Panc1 (cell line): Measurements from ENCODE around the gene TMEM154. TPM values are rescaled to one million over a fixed set of nuclear protein-coding genes. Genes with fewer than 3 reads are reported as not detected.

Experiments
- ATAC-seq: fragments of 200-7000 bp; cut with Tn5 transposase; 2 replicates; pipeline ENCODE4 v1.9.1; 2020; ENCODE audit warnings: mild to moderate bottlenecking, moderate library complexity
- BruUV-seq: library from RNA; stranded (reverse); fragments of 400-500 nt; replicated peaks from 2 replicates; lab custom pipeline; 2021; lab: Mats Ljungman, UMichigan
- CTCF ChIA-PET: fragments of 300-600 bp; sonication (Branson Sonifier 250); formaldehyde crosslinking; loops from one replicate; lab custom pipeline; 2022; ENCODE audit warnings: antibody characterized with exemption; lab: Charles Lee
- POLR2A ChIA-PET: fragments of 300-600 bp; sonication (Branson Sonifier 250); formaldehyde crosslinking; loops from one replicate; lab custom pipeline; 2022; ENCODE audit warnings: antibody characterized with exemption; lab: Charles Lee
- DNase-seq: peaks from one replicate; pipeline ENCODE4 v3.0.0-alpha.2; 2010; ENCODE audit warnings: low read depth, low spot score
- H3K27ac ChIP-seq: 2 replicates; pipeline ENCODE4 v1.5.1; 2011; ENCODE audit warnings: mild to moderate bottlenecking, low read length, inconsistent platforms
- H3K27me3 ChIP-seq: fragments of 200-500 bp; sonication (Bioruptor generic); 2 replicates; pipeline ENCODE4 v1.6.0; 2014; ENCODE audit warnings: low read length, inconsistent platforms; ENCODE audit not compliant: control insufficient read depth, insufficient read depth
- H3K36me3 ChIP-seq: fragments of 200-500 bp; sonication (Bioruptor generic); 2 replicates; pipeline ENCODE4 v1.5.1; 2014; ENCODE audit warnings: inconsistent platforms, mild to moderate bottlenecking, low read length, moderate library complexity; ENCODE audit not compliant: control insufficient read depth, insufficient read depth
- H3K4me1 ChIP-seq: 2 replicates; pipeline ENCODE4 v1.5.1; 2011; ENCODE audit warnings: inconsistent platforms, mild to moderate bottlenecking, low read length, moderate library complexity; ENCODE audit not compliant: control insufficient read depth, insufficient read depth
- H3K4me3 ChIP-seq, 2 experiments: 2 replicates each; pipeline ENCODE4 v1.5.1; 2011 to 2012; ENCODE audit warnings: low read depth in 2 of 2, low read length in 2 of 2, mild to moderate bottlenecking in 2 of 2, inconsistent platforms in 1 of 2, moderate library complexity in 1 of 2
- H3K9me3 ChIP-seq: fragments of 200-500 bp; sonication (Bioruptor generic); 2 replicates; pipeline ENCODE4 v1.5.1; 2014; ENCODE audit warnings: low read depth, mild to moderate bottlenecking, inconsistent platforms, low read length, moderate library complexity; ENCODE audit not compliant: control insufficient read depth, insufficient read depth
- POLR2AphosphoS5 ChIP-seq: IDR thresholded peaks from 2 replicates; pipeline ENCODE4 v1.6.1; 2012; ENCODE audit warnings: mild to moderate bottlenecking, low read depth, low read length, moderate library complexity
- SIN3A ChIP-seq: IDR thresholded peaks from 2 replicates; pipeline ENCODE4 v1.6.1; 2012; ENCODE audit warnings: low read depth, mild to moderate bottlenecking, low read length, moderate library complexity, borderline replicate concordance; ENCODE audit not compliant: insufficient read depth
- TCF7L2 ChIP-seq: IDR thresholded peaks from 2 replicates; pipeline ENCODE4 v1.6.1; 2011; ENCODE audit warnings: mild to moderate bottlenecking, low read depth, low read length, inconsistent platforms
- in situ Hi-C: cut with HindIII; loops from 2 replicates; pipeline ENCODE4 v1.10.0; 2016; ENCODE audit warnings: low sequenced_read_pairs, low pct_unique_long_range_greater_than_20kb
- intact Hi-C: fragments of 100-400 bp; cut with micrococcal nuclease; formaldehyde crosslinking; loops from one replicate; pipeline ENCODE4 v1.10.0; 2022; ENCODE audit not compliant: unreplicated experiment
- total RNA-seq: library from RNA; stranded (reverse); gene quantifications from one replicate; pipeline ENCODE4 v1.2.1, GENCODE V29; 2021; ENCODE audit not compliant: unreplicated experiment
- TF ChIP-seq, protein P1 (sequence below): fragments of 450-650 bp; IDR thresholded peaks from 2 replicates; pipeline ENCODE4 v1.5.1; 2017; ENCODE audit warnings: mild to moderate bottlenecking
- TF ChIP-seq, protein P2 (sequence below), 2 experiments: IDR thresholded peaks; 2 replicates each; pipeline ENCODE4 v1.6.1; 2011 to 2012; ENCODE audit warnings: low read depth in 2 of 2, control low read depth in 1 of 2, low read length in 1 of 2, mild to moderate bottlenecking in 1 of 2, moderate library complexity in 1 of 2; ENCODE audit not compliant: insufficient read depth in 1 of 2

The TMEM154 gene
- total RNA-seq, 1 experiment from 2014 or later: 0.15 TPM

DNA sequence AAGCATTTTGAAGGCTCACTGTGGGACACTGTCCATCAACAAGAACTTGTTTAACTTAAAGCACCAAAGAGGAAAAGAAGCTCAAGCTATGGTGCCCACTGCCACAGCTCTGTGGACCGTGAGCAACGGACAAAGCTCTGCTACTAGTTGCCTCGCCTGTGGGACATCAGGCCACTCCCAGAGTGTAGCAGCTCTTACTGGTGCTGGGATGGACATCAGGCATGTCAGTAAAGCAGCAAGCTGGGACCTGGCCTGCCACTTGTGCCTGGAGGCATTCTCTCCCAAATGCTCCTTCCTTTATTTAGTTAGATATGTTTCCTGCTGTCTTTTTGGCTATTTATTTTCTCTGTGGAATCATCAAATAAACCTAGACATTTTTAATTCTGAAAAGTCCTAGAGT is 46.7 kb downstream of the TMEM154 start:
- Histone ChIP-seq H3K27ac (no peak overlapping the region), H3K36me3 (no peaks in the 10 kb centered on the region), H3K27me3 (no peaks in the 10 kb centered on the region), H3K4me1 (no peaks in the 10 kb centered on the region), H3K9me3 (no peaks in the 10 kb centered on the region), H3K4me3 (no peak overlapping the region)
- POLR2A ChIA-PET: no interaction called here
- no TSS peak for BruUV-seq
- CTCF ChIA-PET: interaction anchor here (0.6 to 0.7 kb wide), 3 partner anchors 25 to 275 kb away, joined by 3 to 5 read pairs (median 3); no protein-coding TSS in a partner anchor
- intact Hi-C loops: no loop called here
- ATAC-seq (no peak), DNase-seq (no peak)
- TF ChIP-seq, protein P1, sequence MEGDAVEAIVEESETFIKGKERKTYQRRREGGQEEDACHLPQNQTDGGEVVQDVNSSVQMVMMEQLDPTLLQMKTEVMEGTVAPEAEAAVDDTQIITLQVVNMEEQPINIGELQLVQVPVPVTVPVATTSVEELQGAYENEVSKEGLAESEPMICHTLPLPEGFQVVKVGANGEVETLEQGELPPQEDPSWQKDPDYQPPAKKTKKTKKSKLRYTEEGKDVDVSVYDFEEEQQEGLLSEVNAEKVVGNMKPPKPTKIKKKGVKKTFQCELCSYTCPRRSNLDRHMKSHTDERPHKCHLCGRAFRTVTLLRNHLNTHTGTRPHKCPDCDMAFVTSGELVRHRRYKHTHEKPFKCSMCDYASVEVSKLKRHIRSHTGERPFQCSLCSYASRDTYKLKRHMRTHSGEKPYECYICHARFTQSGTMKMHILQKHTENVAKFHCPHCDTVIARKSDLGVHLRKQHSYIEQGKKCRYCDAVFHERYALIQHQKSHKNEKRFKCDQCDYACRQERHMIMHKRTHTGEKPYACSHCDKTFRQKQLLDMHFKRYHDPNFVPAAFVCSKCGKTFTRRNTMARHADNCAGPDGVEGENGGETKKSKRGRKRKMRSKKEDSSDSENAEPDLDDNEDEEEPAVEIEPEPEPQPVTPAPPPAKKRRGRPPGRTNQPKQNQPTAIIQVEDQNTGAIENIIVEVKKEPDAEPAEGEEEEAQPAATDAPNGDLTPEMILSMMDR: no peak
- TF ChIP-seq, protein P2, sequence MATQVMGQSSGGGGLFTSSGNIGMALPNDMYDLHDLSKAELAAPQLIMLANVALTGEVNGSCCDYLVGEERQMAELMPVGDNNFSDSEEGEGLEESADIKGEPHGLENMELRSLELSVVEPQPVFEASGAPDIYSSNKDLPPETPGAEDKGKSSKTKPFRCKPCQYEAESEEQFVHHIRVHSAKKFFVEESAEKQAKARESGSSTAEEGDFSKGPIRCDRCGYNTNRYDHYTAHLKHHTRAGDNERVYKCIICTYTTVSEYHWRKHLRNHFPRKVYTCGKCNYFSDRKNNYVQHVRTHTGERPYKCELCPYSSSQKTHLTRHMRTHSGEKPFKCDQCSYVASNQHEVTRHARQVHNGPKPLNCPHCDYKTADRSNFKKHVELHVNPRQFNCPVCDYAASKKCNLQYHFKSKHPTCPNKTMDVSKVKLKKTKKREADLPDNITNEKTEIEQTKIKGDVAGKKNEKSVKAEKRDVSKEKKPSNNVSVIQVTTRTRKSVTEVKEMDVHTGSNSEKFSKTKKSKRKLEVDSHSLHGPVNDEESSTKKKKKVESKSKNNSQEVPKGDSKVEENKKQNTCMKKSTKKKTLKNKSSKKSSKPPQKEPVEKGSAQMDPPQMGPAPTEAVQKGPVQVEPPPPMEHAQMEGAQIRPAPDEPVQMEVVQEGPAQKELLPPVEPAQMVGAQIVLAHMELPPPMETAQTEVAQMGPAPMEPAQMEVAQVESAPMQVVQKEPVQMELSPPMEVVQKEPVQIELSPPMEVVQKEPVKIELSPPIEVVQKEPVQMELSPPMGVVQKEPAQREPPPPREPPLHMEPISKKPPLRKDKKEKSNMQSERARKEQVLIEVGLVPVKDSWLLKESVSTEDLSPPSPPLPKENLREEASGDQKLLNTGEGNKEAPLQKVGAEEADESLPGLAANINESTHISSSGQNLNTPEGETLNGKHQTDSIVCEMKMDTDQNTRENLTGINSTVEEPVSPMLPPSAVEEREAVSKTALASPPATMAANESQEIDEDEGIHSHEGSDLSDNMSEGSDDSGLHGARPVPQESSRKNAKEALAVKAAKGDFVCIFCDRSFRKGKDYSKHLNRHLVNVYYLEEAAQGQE (IDR thresholded peaks at IDR 0.05; ENCODE audit: insufficient read depth in 1 of 2, low read depth in 2 of 2, low read length in 1 of 2): no peak
- TF ChIP-seq TCF7L2 (no peak), SIN3A (no peak), POLR2AphosphoS5 (no peak)
- in situ Hi-C loops: no loop called here

DNA sequence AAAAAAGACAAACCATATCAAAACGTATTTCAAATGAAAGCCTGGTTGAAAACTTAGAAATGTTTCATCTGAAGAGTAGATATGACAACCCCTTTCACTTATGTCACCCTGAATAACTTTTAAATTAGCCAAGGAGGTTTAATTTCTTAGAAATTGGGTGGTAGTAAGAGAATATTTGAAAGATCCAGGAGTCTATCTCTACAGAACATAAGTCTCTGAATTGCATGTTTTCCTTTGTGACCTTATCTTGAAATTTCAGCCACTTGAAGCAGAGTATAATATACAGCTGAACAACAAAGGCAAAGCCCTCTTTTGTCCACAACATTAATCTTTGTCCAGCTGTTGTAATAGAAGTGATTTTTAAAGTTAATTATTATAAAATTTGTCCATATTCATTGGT is 49.5 kb downstream of the TMEM154 start:
- ATAC-seq (no peak), DNase-seq (no peak)
- in situ Hi-C loops: no loop called here
- Histone ChIP-seq H3K36me3 (no peaks in the 10 kb centered on the region), H3K9me3 (no peaks in the 10 kb centered on the region), H3K4me3 (no peak overlapping the region), H3K27ac (no peak overlapping the region), H3K27me3 (no peaks in the 10 kb centered on the region), H3K4me1 (no peaks in the 10 kb centered on the region)
- TF ChIP-seq, protein P2 (IDR thresholded peaks at IDR 0.05; ENCODE audit: insufficient read depth in 1 of 2, low read depth in 2 of 2, low read length in 1 of 2): no peak
- TF ChIP-seq POLR2AphosphoS5 (no peak), SIN3A (no peak), TCF7L2 (no peak)
- TF ChIP-seq, protein P1: no peak
- ChIA-PET POLR2A (no interaction called here), CTCF (no interaction called here)
- intact Hi-C loops: no loop called here
- BruUV-seq: no TSS peak
